Heart right ventricle (tissue), 16 donors: ENCODE measurements around the gene TMEM120B. TPM values are rescaled to one million over a fixed set of nuclear protein-coding genes. Genes with fewer than 3 reads are reported as not detected.

Source experiments
- ATAC-seq, 8 donors: fragments of 200-7000 bp; cut with Tn5 transposase; one replicate each; pipeline ENCODE4 v1.9.1; 2020; ENCODE audit warnings: mild to moderate bottlenecking in 8 of 8, moderate library complexity in 8 of 8, moderate number of reproducible peaks in 1 of 8
- DNase-seq, 2 donors: peaks; one replicate each; pipeline ENCODE4 v3.0.0-alpha.2; 2020
- H3K27ac ChIP-seq, 10 donors: fragments of 200-600 bp; sonication (generic) in 2 of 10; one replicate each; pipeline versions ENCODE4 v1.5.0 to v1.8.0; 2020 to 2022; ENCODE audit warnings: mild to moderate bottlenecking in 3 of 10
- H3K27me3 ChIP-seq, 7 donors: fragments of 200-600 bp; one replicate each; pipeline ENCODE4 v1.8.0; 2021 to 2022; ENCODE audit warnings: mild to moderate bottlenecking in 2 of 7
- H3K36me3 ChIP-seq, 9 donors: fragments of 200-600 bp; sonication (generic) in 1 of 9; one replicate each; pipeline versions ENCODE4 v1.5.0 to v1.8.0; 2020 to 2022; ENCODE audit warnings: mild to moderate bottlenecking in 2 of 9
- H3K4me1 ChIP-seq, 9 donors: fragments of 200-600 bp; sonication (generic) in 1 of 9; one replicate each; pipeline versions ENCODE4 v1.5.0 to v1.8.0; 2020 to 2022; ENCODE audit warnings: mild to moderate bottlenecking in 4 of 9
- H3K4me3 ChIP-seq, 10 donors: fragments of 200-600 bp; sonication (generic) in 2 of 10; one replicate each; pipeline versions ENCODE4 v1.5.0 to v1.8.0; 2020 to 2022; ENCODE audit warnings: mild to moderate bottlenecking in 7 of 10, moderate library complexity in 2 of 10
- H3K9me3 ChIP-seq, 11 donors: fragments of 200-600 bp in 10 of 11; sonication (generic) in 2 of 11; one replicate each; pipeline versions ENCODE4 v1.5.0 to v1.8.0; 2013 to 2022; ENCODE audit warnings: mild to moderate bottlenecking in 2 of 11, control low read depth in 1 of 11, moderate library complexity in 1 of 11
- WGBS, 2 donors: extraction: QIAGEN DNeasy Blood & Tissue Kit; methylation state at CpG; one replicate each; pipeline ENCODE4 v1.1.7; 2013; ENCODE audit warnings: inconsistent platforms in 1 of 2; 5-methylcytosine and 5-hydroxymethylcytosine counted together
- intact Hi-C, 10 donors: fragments of 100-400 bp; cut with DNase I; formaldehyde crosslinking; loops; one replicate each; pipeline versions ENCODE4 v1.11.1 to v1.14.2; 2022
- polyA plus RNA-seq, 2 donors: library from polyadenylated mRNA; stranded (reverse); fragments of 200-250 nt; gene quantifications; one replicate each; pipeline ENCODE4 v1.2.3, GENCODE V29; 2013
- total RNA-seq, 10 donors: library from RNA; stranded (reverse); fragmentation: NEBNext Ultra II Directional in 3 of 10; extraction: Animal tissue kit (Norgen Biotek cat#: 25700) in 3 of 10; gene quantifications; one replicate each; pipeline versions ENCODE4 v1.2.1 to v1.2.4, GENCODE V29; 2021 to 2023
- TF ChIP-seq, protein P1 (sequence below), 9 donors: fragments of 200-600 bp; sonication (generic) in 2 of 9; IDR thresholded peaks; one replicate each; pipeline versions ENCODE4 v1.5.0 to v1.8.0; 2021 to 2022; ENCODE audit warnings: antibody characterized with exemption in 9 of 9, mild to moderate bottlenecking in 5 of 9, moderate library complexity in 1 of 9
- donor health status: Arrhythmogenic right ventricular cardiomyopathy.
- donor health status: ischemic (EF 13 %, LVEDD 7.1; RV severe dilation, severe dysfunction).
- donor health status: healthy with polysubstance abuse.
- donor health status: DM: no; HTN: yes; CAD: no.
- donor health status: DM: no; HTN: no; CAD: no.
- donor health status: ischemic (EF 25% LVEDD 6.9; RV normal size, moderate dysfunction).
- donor health status: ischemic (EF 25% LVEDD 5.7; RV mildly dilated, moderate dysfunction).
- donor health status: healthy.
- donor health status: DM: yes; HTN: yes; CAD: no.
- donor health status: Ischemic cardiomyopathy.
- donor health status: ischemic (EF 35%, LVEDD 5.7; RV mildly dilated, moderate dysfunction).
- donor health status: nonischemic (EF 11% LVEDD 7.7; RV severe dilation, severe dysfunction).
- donor health status: DM: yes; HTN: yes; CAD: no.
- donor health status: PGD.
- donor health status: ischemic (EF 29% LVEDD 5.4; RV normal size, mild dysfunction).
- donor health status: nonischemic (EF 23%, LVEDD 6.1; RV moderate dilation, normal function).

TMEM120B gene
- total and polyA plus RNA-seq, 12 donors, result 5.3 to 12.7 (median 7.4) TPM

- H3K27ac ChIP-seq, result peak overlapping the region; percentile 98 to 100 (median 100)
- H3K4me1 ChIP-seq, result peaks cover 25 to 54% (median 43%) of the 10 kb centered on the region in 9 donors
- no peaks in the 10 kb centered on the region for H3K9me3 ChIP-seq
- H3K36me3 ChIP-seq, result peaks cover 0 to 29% (median 0%) of the 10 kb centered on the region in 9 donors
- intact Hi-C loops, result no loop called here
- TF ChIP-seq, protein P1, sequence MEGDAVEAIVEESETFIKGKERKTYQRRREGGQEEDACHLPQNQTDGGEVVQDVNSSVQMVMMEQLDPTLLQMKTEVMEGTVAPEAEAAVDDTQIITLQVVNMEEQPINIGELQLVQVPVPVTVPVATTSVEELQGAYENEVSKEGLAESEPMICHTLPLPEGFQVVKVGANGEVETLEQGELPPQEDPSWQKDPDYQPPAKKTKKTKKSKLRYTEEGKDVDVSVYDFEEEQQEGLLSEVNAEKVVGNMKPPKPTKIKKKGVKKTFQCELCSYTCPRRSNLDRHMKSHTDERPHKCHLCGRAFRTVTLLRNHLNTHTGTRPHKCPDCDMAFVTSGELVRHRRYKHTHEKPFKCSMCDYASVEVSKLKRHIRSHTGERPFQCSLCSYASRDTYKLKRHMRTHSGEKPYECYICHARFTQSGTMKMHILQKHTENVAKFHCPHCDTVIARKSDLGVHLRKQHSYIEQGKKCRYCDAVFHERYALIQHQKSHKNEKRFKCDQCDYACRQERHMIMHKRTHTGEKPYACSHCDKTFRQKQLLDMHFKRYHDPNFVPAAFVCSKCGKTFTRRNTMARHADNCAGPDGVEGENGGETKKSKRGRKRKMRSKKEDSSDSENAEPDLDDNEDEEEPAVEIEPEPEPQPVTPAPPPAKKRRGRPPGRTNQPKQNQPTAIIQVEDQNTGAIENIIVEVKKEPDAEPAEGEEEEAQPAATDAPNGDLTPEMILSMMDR (IDR thresholded peaks at IDR 0.05), result no peak
- WGBS, 2 donors, result 0 to 1% methylated on average over 57 to 65 of the region's 65 CpGs
- DNase-seq, result peak; percentile 89 to 92
- peak; percentile 15 to 70 (median 58) for ATAC-seq
- peak overlapping the region; percentile 54 to 87 (median 74) for H3K4me3 ChIP-seq
- H3K27me3 ChIP-seq, result no peaks in the 10 kb centered on the region
Measured at GRCh38 chr12:121802843-121803698, 90.5 kb downstream of the TMEM120B start.

DNA sequence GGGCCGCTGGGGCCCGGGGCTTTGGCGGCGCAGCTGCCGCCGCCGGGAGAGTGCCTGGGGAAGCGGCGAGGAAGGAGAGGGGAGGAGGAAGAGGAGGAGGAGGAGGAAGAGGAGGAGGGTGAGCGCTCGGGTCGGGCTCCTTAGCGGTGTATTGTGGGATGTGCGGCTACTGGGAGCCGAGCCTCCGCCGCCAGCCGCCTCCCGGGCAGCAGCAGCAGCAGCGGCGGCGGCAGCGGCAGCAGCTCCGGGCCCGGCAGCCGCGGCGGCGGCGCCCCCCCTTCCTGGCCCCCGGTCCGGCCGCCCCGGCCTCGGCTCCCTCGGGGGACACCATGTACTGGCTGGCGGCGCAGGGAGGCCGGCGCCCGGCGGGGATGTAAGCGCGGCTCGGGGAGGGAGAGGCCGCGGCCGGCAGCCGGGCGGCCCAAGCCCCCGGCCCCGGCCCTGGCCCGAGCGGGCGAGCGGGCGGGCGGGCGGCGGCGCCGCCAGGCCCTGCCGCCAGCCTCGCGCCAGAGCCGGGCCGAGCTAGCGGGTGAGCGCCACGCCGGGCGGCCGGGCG, 91.4 kb downstream of the TMEM120B start, which contains the start of gene SETD1B:
TSS of gene SETD1B (plus strand) at position 149 of the 556 bp plus-strand sequence. CDS start 729 bp downstream, outside the sequence.
- peaks cover 16 to 46% (median 34%) of the 10 kb centered on the region in 9 donors for H3K4me1 ChIP-seq
- ATAC-seq, result peak in 7 of 8 donors; percentile 10 to 31 (median 16)
- 0 to 1% methylated on average over 63 to 70 of the region's 74 CpGs for WGBS, 2 donors
- intact Hi-C loops, result no loop called here
- peak within 1 kb of the TSS; percentile 98 to 100 (median 100) for H3K27ac ChIP-seq
- no peaks in the 10 kb centered on the region for H3K27me3 ChIP-seq
- H3K36me3 ChIP-seq, result peaks cover 0 to 29% (median 6%) of the 10 kb centered on the region in 9 donors
- TF ChIP-seq, protein P1 (IDR thresholded peaks at IDR 0.05), result no peak
- no peaks in the 10 kb centered on the region for H3K9me3 ChIP-seq
- DNase-seq, result peak; percentile 75 to 76
- peak within 1 kb of the TSS; percentile 65 to 87 (median 76) for H3K4me3 ChIP-seq

- Histone ChIP-seq H3K27ac (peak overlapping the region; percentile 90 to 100 (median 100)), H3K9me3 (no peaks in the 10 kb centered on the region), H3K4me1 (peaks cover 13 to 40% (median 30%) of the 10 kb centered on the region in 9 donors), H3K27me3 (no peaks in the 10 kb centered on the region), H3K4me3 (peak overlapping the region; percentile 65 to 87 (median 76)), H3K36me3 (peaks cover 0 to 33% (median 6%) of the 10 kb centered on the region in 9 donors)
- DNase-seq, result no peak
- WGBS, 2 donors, result 0 to 1% methylated on average over 59 to 63 of the region's 63 CpGs
- intact Hi-C loops, result no loop called here
- TF ChIP-seq, protein P1 (IDR thresholded peaks at IDR 0.05), result no peak
- ATAC-seq, result no peak
Measured at GRCh38 chr12:121804417-121805111, 92.0 kb downstream of the TMEM120B start.
